Activated naive CD8-positive, alpha-beta T cell treated with anti-CD3 and anti-CD28 coated beads for 36 hours (primary cell): ENCODE data around the gene CYP4F12. TPM values are rescaled to one million over a fixed set of nuclear protein-coding genes. Genes with fewer than 3 reads are reported as not detected.
"Not testable (repeated sequence)": the region's sequence is repeated elsewhere in the genome, so short reads cannot be mapped to it uniquely, and the experiment has no call there.

Experiments
- DNase-seq: peaks from one replicate; pipeline ENCODE4 v3.0.0; 2021
- H3K27ac Mint-ChIP-seq: one replicate; pipeline ENCODE4 v1.8.0; 2022; ENCODE audit warnings: mild to moderate bottlenecking, moderate library complexity, mixed read lengths
- H3K27me3 Mint-ChIP-seq: one replicate; pipeline ENCODE4 v1.8.0; 2022; ENCODE audit warnings: mild to moderate bottlenecking, mixed read lengths
- H3K36me3 Mint-ChIP-seq: one replicate; pipeline ENCODE4 v1.8.0; 2021; ENCODE audit warnings: mild to moderate bottlenecking, mixed read lengths
- H3K4me1 Mint-ChIP-seq: one replicate; pipeline ENCODE4 v1.8.0; 2021; ENCODE audit warnings: mixed read lengths
- H3K4me3 Mint-ChIP-seq: one replicate; pipeline ENCODE4 v1.8.0; 2022; ENCODE audit warnings: mild to moderate bottlenecking, moderate library complexity, mixed read lengths
- H3K9me3 Mint-ChIP-seq: one replicate; pipeline ENCODE4 v1.8.0; 2022; ENCODE audit warnings: mixed read lengths
- total RNA-seq, 2 experiments: library from RNA; stranded (reverse); gene quantifications; one replicate each; pipeline ENCODE4 v1.2.3, GENCODE V29; 2021

The CYP4F12 gene
- total RNA-seq, 2 experiments from 2014 or later: not detected

DNA sequence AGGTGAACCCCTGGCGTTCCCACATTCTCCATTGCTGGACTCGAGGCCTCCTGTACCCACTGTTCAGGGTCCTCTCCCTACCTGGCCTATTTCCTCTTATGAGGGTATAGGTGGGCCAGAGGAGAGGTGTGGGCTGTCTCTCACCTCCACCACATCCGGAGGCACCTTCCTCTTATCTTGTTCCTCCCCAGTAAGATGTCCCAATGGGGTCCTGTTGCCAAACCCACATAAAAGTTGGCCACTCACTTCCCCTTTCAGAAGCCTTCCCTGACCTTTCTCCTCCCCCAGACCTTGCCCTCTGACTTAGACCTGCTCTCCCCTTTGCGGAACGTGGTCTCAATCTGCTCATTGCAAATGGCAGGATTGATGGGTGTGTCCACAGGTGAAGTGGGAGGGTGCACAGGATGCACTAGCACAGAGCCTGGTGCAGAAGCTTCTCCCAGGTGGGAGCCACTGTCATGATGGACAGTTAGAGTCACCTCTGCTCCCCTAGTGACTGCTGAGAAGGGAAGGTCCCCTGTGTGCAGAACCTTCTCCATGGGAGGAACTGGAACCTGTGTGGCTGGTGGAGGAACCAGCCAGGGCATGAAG lies 30.9 kb upstream of the CYP4F12 start:
- DNase-seq: no peak
- Mint-ChIP-seq H3K9me3 (no peaks in the 10 kb centered on the region), H3K4me1 (no peaks in the 10 kb centered on the region), H3K27ac (no peak overlapping the region), H3K36me3 (no peaks in the 10 kb centered on the region), H3K27me3 (peaks cover 3% of the 10 kb centered on the region), H3K4me3 (no peak overlapping the region)

DNA sequence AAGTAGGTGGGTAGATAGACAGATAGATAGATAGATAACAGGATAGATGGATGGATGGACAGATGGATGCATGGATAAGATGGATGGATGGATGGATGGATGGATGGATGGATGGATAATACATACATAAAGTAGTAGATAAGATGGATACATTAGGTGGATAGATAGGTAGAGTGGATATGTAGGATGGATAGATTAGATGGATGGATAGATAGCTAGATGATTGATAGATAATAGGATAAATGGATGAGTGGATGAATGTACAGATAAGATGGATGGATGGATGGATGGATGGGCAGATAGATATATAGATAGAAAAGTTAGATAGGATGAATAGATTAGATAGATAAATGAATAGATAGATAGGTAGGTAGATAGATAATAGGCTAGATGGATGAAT lies 30.1 kb upstream of the CYP4F12 start:
- no peak overlapping the region for H3K27ac Mint-ChIP-seq
- H3K36me3 Mint-ChIP-seq: no peaks in the 10 kb centered on the region
- DNase-seq: no peak
- no peaks in the 10 kb centered on the region for H3K27me3 Mint-ChIP-seq
- H3K9me3 Mint-ChIP-seq: no peaks in the 10 kb centered on the region
- no peaks in the 10 kb centered on the region for H3K4me1 Mint-ChIP-seq
- no peak overlapping the region for H3K4me3 Mint-ChIP-seq

DNA sequence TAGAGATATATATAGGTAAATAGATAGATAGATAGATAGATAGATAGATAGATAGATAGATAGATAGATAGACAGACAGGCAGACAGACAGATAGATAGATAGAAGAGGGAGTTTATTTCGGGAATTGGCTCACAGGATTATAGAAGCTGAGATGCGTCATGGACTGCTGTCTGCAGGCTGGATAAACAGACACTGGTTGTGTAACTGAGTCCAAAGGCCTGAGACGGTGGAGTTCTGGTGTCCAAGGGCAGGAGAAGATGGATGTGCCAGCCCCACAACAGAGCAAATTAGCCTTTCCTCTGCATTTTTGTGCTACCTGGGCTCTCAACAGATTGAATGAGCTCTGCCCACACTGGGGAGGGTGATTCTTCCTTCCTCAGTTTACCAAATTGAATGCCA lies 29.5 kb upstream of the CYP4F12 start:
- Mint-ChIP-seq H3K27ac (no peak overlapping the region), H3K9me3 (no peaks in the 10 kb centered on the region), H3K4me3 (no peak overlapping the region), H3K36me3 (no peaks in the 10 kb centered on the region), H3K4me1 (no peaks in the 10 kb centered on the region), H3K27me3 (no peaks in the 10 kb centered on the region)
- no peak for DNase-seq

DNA sequence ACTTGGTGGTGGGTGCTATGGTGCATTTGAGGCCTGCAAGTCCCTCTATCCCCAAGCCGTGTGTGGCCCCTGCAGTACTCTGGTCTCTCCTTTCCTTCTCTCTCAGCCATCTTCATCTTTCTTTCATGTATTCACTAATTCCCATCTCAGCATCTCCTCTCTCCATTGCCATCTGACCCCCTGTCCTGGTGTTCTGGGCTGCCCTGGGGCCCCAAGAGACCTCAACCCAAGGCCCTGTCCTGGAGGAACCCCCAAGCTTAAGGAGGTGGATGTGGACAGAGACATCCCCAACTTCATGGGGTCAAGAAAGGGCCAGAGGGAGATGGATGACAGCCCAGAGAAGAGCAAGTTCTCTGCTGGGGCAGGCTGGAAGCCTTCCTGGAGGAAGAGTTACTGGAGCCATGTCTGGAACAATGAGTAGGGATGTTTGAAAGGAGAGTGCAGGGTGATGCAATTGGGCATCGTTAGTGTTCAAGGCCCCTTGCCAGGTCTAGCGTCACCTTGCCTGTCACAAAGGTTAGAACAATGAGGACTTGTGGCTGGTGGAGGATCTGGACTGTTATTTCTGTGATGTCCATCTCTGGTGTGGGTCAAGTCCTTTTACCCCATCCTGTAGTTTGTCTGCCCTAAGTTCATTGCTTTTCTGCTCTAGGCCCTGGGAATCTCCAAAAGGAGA lies 28.7 kb upstream of the CYP4F12 start:
- no peaks in the 10 kb centered on the region for H3K27me3 Mint-ChIP-seq
- H3K36me3 Mint-ChIP-seq: no peaks in the 10 kb centered on the region
- DNase-seq: no peak
- H3K4me1 Mint-ChIP-seq: no peaks in the 10 kb centered on the region
- no peaks in the 10 kb centered on the region for H3K9me3 Mint-ChIP-seq
- H3K4me3 Mint-ChIP-seq: no peak overlapping the region
- no peak overlapping the region for H3K27ac Mint-ChIP-seq

DNA sequence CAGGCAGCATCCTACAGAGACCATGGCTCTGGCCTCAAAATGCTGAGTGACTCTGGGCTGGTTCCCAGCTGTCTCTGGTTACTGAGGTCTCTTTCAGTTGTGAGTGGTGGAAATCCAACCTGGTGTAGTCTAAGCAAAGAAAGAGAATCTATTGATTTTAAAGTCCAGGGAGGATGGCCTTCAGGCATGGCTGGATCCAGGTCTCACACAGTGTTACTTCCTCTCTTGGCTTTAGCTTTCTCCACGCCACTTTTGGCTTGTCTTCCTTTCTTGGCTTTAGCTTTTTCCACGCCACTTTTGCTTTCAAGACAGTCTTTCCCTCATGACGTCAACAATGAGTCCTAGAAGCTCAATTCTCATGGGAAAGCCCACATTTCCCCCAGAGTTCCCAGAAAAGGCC lies 28.1 kb upstream of the CYP4F12 start:
- no peak overlapping the region for H3K27ac Mint-ChIP-seq
- no peaks in the 10 kb centered on the region for H3K9me3 Mint-ChIP-seq
- no peaks in the 10 kb centered on the region for H3K36me3 Mint-ChIP-seq
- no peak overlapping the region for H3K4me3 Mint-ChIP-seq
- H3K4me1 Mint-ChIP-seq: no peaks in the 10 kb centered on the region
- H3K27me3 Mint-ChIP-seq: no peaks in the 10 kb centered on the region
- DNase-seq: no peak

DNA sequence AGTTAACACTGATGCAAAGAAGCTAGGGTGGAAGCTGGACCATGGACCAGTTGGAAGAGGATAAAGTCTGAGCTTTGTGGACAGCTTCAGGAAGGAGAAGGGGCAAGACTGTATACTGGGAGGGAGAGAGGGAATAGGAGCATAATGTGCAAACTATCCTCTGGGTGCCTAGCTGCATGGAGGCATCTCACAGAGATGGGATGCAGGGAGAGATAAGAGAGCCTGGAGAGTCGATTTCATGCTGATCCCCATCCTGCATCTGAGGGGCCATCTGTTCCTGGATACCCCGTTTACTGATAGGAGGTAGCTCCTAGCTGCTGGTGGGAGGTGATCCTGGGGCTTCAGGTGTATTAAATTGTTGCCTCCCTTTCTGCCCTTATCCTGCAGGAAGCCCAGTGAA lies 23.4 kb upstream of the CYP4F12 start:
- Mint-ChIP-seq H3K36me3 (no peaks in the 10 kb centered on the region), H3K4me1 (no peaks in the 10 kb centered on the region), H3K27me3 (peaks cover 12% of the 10 kb centered on the region), H3K27ac (no peak overlapping the region), H3K9me3 (no peaks in the 10 kb centered on the region), H3K4me3 (no peak overlapping the region)
- DNase-seq: no peak

DNA sequence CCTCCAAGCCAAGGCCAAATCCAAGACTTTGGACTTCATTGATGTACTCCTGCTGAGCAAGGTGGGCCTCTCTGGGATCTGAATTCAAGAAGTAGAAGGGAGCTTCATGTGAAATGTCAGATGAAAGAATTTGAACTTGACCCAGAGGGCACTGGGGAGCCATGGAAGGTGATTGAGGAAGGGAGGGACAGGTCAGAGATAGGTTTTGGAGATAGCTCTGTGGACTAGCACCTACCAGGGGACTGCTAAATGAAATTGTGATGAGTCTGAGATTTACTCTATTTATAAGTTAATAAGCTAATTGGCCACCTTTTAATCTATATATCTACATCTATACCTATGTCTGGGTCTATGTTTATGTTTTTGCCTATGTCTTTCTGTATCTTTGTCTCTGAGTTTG lies 22.8 kb upstream of the CYP4F12 start:
- not testable (repeated sequence) for H3K4me3 Mint-ChIP-seq, DNase-seq, H3K4me1 Mint-ChIP-seq, H3K36me3 Mint-ChIP-seq, H3K9me3 Mint-ChIP-seq, H3K27ac Mint-ChIP-seq
- peaks cover 18% of the 10 kb centered on the region for H3K27me3 Mint-ChIP-seq

DNA sequence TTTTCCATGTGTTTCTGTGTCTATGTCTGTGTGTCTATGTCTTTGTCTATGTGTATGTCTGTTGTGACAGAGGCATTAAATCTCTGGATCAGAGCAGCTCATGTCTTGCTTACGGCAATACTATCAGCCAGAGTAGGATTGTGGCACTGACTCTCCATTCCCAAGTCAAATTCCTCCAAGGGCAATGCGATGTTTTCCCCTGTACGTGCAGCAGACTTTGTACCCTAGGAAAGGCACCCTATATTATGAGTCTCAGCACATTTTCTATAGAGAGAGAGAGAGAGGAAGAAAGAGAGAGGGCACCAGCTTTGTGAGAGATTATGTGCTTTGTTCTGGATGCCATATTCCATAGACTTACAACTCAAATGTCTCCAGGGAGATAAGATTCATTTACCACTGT lies 21.1 kb upstream of the CYP4F12 start:
- DNase-seq: no peak
- Mint-ChIP-seq H3K9me3 (no peaks in the 10 kb centered on the region), H3K4me1 (no peaks in the 10 kb centered on the region), H3K27me3 (peaks cover 30% of the 10 kb centered on the region), H3K36me3 (no peaks in the 10 kb centered on the region), H3K4me3 (no peak overlapping the region), H3K27ac (no peak overlapping the region)

DNA sequence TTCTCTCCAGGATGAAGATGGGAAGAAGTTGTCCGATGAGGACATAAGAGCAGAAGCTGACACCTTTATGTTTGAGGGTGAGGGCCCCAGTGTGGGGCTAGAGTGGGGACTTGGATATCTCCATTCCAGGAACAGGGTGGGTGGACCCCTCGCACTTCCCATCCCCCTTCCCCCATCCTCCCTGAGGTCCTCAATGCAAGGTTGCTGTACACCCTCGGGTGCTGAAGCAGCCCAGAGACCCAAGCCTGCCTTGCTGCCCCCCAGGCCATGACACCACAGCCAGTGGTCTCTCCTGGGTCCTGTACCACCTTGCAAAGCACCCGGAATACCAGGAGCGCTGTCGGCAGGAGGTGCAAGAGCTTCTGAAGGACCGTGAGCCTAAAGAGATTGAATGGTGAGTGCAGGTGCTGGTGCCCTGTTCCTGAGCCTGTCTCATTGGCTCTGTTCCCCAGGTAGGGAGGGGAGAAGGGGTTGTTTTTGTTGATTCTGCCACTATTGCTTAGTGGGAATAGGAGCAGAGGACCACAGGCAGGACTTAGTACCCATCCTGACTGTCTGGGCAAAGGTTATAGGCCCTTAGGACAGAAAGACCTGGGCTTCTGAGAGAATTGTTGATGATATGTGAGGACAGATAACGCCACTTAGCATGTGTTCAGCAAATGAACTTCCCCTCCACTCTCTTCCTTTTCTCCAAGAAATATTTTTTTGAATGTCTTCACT lies 20.2 kb upstream of the CYP4F12 start:
- no peaks in the 10 kb centered on the region for H3K4me1 Mint-ChIP-seq
- DNase-seq: no peak
- H3K27me3 Mint-ChIP-seq: peaks cover 35% of the 10 kb centered on the region
- no peaks in the 10 kb centered on the region for H3K36me3 Mint-ChIP-seq
- no peaks in the 10 kb centered on the region for H3K9me3 Mint-ChIP-seq
- H3K4me3 Mint-ChIP-seq: no peak overlapping the region
- H3K27ac Mint-ChIP-seq: no peak overlapping the region

DNA sequence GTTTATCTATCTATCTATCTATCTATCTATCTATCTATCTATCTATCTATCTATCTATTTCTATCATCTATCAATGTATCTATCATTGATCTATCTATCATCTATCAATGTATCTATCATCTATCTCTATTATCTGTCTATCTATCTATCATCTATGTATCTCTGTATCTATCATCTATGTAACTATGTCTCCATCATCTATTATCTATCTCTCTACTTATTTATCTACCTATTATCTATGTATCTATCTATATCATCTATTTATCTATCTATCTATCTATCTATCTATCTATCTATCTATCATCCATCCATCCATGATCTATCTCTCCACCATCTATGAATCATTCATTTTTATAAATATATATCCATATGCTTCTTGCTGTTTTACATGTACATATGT lies 16.4 kb upstream of the CYP4F12 start:
- no peaks in the 10 kb centered on the region for H3K36me3 Mint-ChIP-seq
- H3K4me3 Mint-ChIP-seq: no peak overlapping the region
- peaks cover 50% of the 10 kb centered on the region for H3K27me3 Mint-ChIP-seq
- DNase-seq: no peak
- H3K9me3 Mint-ChIP-seq: no peaks in the 10 kb centered on the region
- H3K27ac Mint-ChIP-seq: no peak overlapping the region
- H3K4me1 Mint-ChIP-seq: no peaks in the 10 kb centered on the region

DNA sequence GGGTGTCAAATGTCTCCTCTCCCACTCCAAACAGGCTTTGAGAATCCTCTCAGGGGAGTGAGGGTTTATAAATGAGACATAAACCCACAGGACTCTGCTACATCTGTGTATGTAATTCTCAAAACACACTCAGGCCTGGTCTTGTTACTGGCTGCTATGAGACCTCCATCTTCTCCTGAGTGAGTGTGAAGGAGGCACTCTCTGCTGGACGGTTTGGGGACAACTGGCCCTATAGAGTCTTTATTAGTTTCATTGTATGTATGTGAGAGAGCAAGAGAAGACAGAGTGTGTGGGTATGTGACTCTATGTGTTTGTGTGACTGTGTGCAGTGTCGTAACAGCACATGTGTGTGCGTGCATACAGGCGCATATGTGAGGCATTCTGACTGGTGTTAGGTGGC lies 9.6 kb upstream of the CYP4F12 start:
- H3K4me1 Mint-ChIP-seq: no peaks in the 10 kb centered on the region
- no peaks in the 10 kb centered on the region for H3K9me3 Mint-ChIP-seq
- H3K27me3 Mint-ChIP-seq: peaks cover 13% of the 10 kb centered on the region
- no peaks in the 10 kb centered on the region for H3K36me3 Mint-ChIP-seq
- no peak overlapping the region for H3K4me3 Mint-ChIP-seq
- no peak overlapping the region for H3K27ac Mint-ChIP-seq
- no peak for DNase-seq

DNA sequence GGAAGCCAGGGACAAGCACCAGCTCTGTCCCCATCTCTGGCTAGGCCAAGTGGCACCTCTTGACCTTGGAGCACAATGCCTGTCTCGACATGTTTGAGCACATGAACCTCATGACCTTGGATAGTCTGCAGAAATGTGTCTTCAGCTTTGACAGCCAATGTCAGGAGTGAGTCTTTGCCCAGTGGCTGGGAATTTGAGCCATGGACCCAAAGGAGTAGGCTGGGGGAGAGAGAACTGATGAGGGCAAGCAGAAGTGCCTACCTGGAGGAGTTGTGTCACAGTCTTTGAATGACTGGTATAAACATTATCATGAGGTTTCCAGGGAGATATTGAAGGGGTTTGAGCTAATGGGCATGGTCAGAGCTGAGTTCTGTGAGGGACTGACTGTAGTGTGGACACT lies 6.7 kb upstream of the CYP4F12 start:
- H3K27ac Mint-ChIP-seq: no peak overlapping the region
- H3K4me3 Mint-ChIP-seq: no peak overlapping the region
- DNase-seq: no peak
- peaks cover 3% of the 10 kb centered on the region for H3K27me3 Mint-ChIP-seq
- H3K9me3 Mint-ChIP-seq: no peaks in the 10 kb centered on the region
- H3K36me3 Mint-ChIP-seq: no peaks in the 10 kb centered on the region
- H3K4me1 Mint-ChIP-seq: no peaks in the 10 kb centered on the region

DNA sequence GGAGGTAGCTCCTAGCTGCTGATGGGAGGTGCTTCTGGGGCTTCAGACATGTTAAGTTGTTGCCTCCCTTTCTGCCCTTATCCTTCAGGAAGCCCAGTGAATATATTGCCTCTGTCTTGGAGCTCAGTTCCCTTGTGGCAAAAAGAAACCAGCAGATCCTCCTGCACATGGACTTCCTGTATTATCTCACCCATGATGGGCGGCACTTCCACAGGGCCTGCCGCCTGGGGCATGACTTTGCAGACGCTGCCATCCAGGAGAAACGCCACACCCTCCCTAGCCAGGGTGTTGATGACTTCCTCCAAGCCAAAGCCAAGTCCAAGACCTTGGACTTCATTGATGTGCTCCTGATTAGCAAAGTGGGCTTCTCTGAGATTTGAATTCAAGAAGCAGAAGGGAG lies 6.0 kb upstream of the CYP4F12 start:
- no peaks in the 10 kb centered on the region for H3K4me1 Mint-ChIP-seq
- no peaks in the 10 kb centered on the region for H3K36me3 Mint-ChIP-seq
- no peaks in the 10 kb centered on the region for H3K9me3 Mint-ChIP-seq
- DNase-seq: no peak
- no peak overlapping the region for H3K4me3 Mint-ChIP-seq
- H3K27ac Mint-ChIP-seq: no peak overlapping the region
- peaks cover 3% of the 10 kb centered on the region for H3K27me3 Mint-ChIP-seq

DNA sequence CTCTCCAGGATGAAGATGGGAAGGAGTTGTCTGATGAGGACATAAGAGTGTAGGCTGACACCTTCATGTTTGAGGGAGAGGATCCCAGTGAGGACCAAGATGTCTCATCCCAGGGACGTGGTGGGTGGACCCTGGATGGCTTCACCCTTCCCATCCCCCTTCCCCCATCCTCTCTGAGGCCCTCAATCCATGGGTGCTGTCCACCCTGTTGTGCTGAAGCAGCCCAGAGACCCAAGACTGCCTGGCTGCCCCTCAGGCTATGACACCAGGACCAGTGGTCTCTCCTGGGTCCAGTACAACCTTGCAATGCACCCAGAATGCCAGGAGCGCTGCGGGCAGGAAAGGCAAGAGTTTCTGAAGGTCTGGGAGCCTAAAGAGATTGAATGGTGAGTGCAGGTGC lies 3.4 kb upstream of the CYP4F12 start:
- Mint-ChIP-seq H3K36me3 (no peaks in the 10 kb centered on the region), H3K4me1 (peaks cover 13% of the 10 kb centered on the region), H3K27ac (no peak overlapping the region), H3K4me3 (no peak overlapping the region), H3K27me3 (no peaks in the 10 kb centered on the region), H3K9me3 (no peaks in the 10 kb centered on the region)
- no peak for DNase-seq

DNA sequence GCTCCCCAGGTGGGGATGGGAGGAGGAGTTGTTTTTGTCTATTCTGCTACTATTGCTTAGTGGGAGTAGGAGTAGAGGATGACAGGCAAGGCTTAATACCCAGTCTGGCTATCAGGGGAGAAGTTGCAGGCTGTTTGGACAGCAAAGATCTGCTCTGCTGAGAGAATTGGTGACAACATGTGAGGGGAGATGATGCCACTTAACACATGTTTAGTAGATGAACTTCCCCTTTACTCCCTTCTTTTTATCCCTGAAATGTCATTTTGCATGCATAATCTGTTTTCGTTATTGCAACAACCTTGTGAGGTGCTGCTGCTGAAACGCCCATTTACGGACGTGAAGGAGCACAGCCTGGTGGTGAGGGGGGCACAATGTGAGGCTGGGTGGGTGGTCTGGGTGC lies 3.0 kb upstream of the CYP4F12 start:
- no peaks in the 10 kb centered on the region for H3K36me3 Mint-ChIP-seq
- DNase-seq: no peak
- no peak overlapping the region for H3K4me3 Mint-ChIP-seq
- peaks cover 13% of the 10 kb centered on the region for H3K4me1 Mint-ChIP-seq
- H3K27ac Mint-ChIP-seq: no peak overlapping the region
- H3K9me3 Mint-ChIP-seq: no peaks in the 10 kb centered on the region
- H3K27me3 Mint-ChIP-seq: no peaks in the 10 kb centered on the region
